GM20000 (cell line): Measurements from ENCODE around the gene YIPF6.
"Not testable (repeated sequence)": the region's sequence is repeated elsewhere in the genome, so short reads cannot be mapped to it uniquely, and the experiment has no call there.

Experiments used
- DNase-seq: peaks from one replicate; pipeline ENCODE4 v3.0.0; 2012; ENCODE audit warnings: low spot score
- CTCF ChIP-seq: IDR thresholded peaks from 2 replicates; pipeline ENCODE4 v1.5.1; 2012; ENCODE audit warnings: mild to moderate bottlenecking, control low read depth; ENCODE audit errors: extremely low read depth, missing control alignments

Gene YIPF6

GRCh38 chrX:68462653-68463052 lies 36.2 kb upstream of the YIPF6 start:
- no peak for DNase-seq
- TF ChIP-seq CTCF = peak; percentile 34

- DNase-seq = no peak
- no peak for TF ChIP-seq CTCF
These were observed 35.0 kb upstream of the YIPF6 start for GRCh38 chrX:68463880-68464279.

- no peak for DNase-seq
- TF ChIP-seq CTCF = no peak
These were observed 34.1 kb upstream of the YIPF6 start for GRCh38 chrX:68464796-68465195.

GRCh38 chrX:68480969-68481368 lies 17.9 kb upstream of the YIPF6 start:
- TF ChIP-seq CTCF = no peak
- no peak for DNase-seq

- DNase-seq = not testable (repeated sequence)
These were observed 12.7 kb upstream of the YIPF6 start for GRCh38 chrX:68486198-68486597.

- no peak for DNase-seq
- no peak for TF ChIP-seq CTCF
These were observed 11.6 kb upstream of the YIPF6 start for GRCh38 chrX:68487254-68487653.

- DNase-seq = no peak
- no peak for TF ChIP-seq CTCF
These were observed 10.9 kb upstream of the YIPF6 start for GRCh38 chrX:68487924-68488323.

- no peak for DNase-seq
- TF ChIP-seq CTCF = no peak
These were observed 10.2 kb upstream of the YIPF6 start for GRCh38 chrX:68488657-68489056.
